Mesodermal cell (in vitro differentiated cells): ENCODE results near the gene SLC9A7.

ENCODE experiments used
- H3K27ac ChIP-seq: 2 replicates; pipeline ENCODE4 v1.7.0; 2013; ENCODE audit warnings: mild to moderate bottlenecking, low read depth, low read length, moderate library complexity; ENCODE audit not compliant: severe bottlenecking
- H3K36me3 ChIP-seq: 2 replicates; pipeline ENCODE4 v1.7.1; 2013; ENCODE audit warnings: mild to moderate bottlenecking, low read length, moderate library complexity; ENCODE audit not compliant: control insufficient read depth, insufficient read depth
- H3K4me1 ChIP-seq: one replicate; pipeline ENCODE4 v1.7.1; 2013; ENCODE audit warnings: mild to moderate bottlenecking, low read length; ENCODE audit not compliant: insufficient read depth, control insufficient read depth, poor library complexity, severe bottlenecking
- H3K4me3 ChIP-seq: 2 replicates; pipeline ENCODE4 v1.7.0; 2013; ENCODE audit warnings: low read length, control low read depth, mild to moderate bottlenecking; ENCODE audit not compliant: insufficient read depth, poor library complexity, severe bottlenecking; ENCODE audit errors: extremely low read depth
- H3K9me3 ChIP-seq: 2 replicates; pipeline ENCODE4 v1.7.1; 2013; ENCODE audit warnings: mild to moderate bottlenecking, low read length, moderate library complexity; ENCODE audit not compliant: control insufficient read depth
- WGBS, 2 experiments: methylation state at CpG; one replicate each; pipeline ENCODE4 v1.1.5; 2013; ENCODE audit warnings: missing lambda C conversion rate in 2 of 2; ENCODE audit not compliant: insufficient coverage in 2 of 2; 5-methylcytosine and 5-hydroxymethylcytosine counted together

SLC9A7 gene

GRCh38 chrX:46703980-46704379, 54.9 kb downstream of the SLC9A7 start:
- H3K27ac ChIP-seq: no peak overlapping the region
- 79% methylated on average over 3 of the region's 4 CpGs; no CpG with 5 or more reads in 1 of the 2 experiments for WGBS, 2 experiments
- H3K4me3 ChIP-seq: no peak overlapping the region
- H3K36me3 ChIP-seq: no peaks in the 10 kb centered on the region
- no peaks in the 10 kb centered on the region for H3K9me3 ChIP-seq
- H3K4me1 ChIP-seq: no peaks in the 10 kb centered on the region

GRCh38 chrX:46698691-46699090, 60.2 kb downstream of the SLC9A7 start:
- Histone ChIP-seq H3K9me3 (no peaks in the 10 kb centered on the region), H3K4me3 (no peak overlapping the region), H3K36me3 (no peaks in the 10 kb centered on the region), H3K27ac (no peak overlapping the region), H3K4me1 (no peaks in the 10 kb centered on the region)
- 80% methylated on average over 1 of the region's 3 CpGs; no CpG with 5 or more reads in 1 of the 2 experiments for WGBS, 2 experiments

GRCh38 chrX:46695491-46695890, 63.4 kb downstream of the SLC9A7 start:
- Histone ChIP-seq H3K4me1 (no peaks in the 10 kb centered on the region), H3K9me3 (no peaks in the 10 kb centered on the region), H3K27ac (no peak overlapping the region), H3K4me3 (no peak overlapping the region), H3K36me3 (no peaks in the 10 kb centered on the region)
- WGBS, 2 experiments: no CpG with 5 or more reads among the region's 1 CpG

GRCh38 chrX:46694549-46694948, 64.4 kb downstream of the SLC9A7 start:
- WGBS, 2 experiments: no CpG with 5 or more reads among the region's 2 CpGs
- no peaks in the 10 kb centered on the region for H3K4me1 ChIP-seq
- no peak overlapping the region for H3K4me3 ChIP-seq
- no peak overlapping the region for H3K27ac ChIP-seq
- no peaks in the 10 kb centered on the region for H3K36me3 ChIP-seq
- H3K9me3 ChIP-seq: no peaks in the 10 kb centered on the region

- no CpG with 5 or more reads among the region's 2 CpGs for WGBS, 2 experiments
- no peaks in the 10 kb centered on the region for H3K4me1 ChIP-seq
- no peak overlapping the region for H3K27ac ChIP-seq
- no peaks in the 10 kb centered on the region for H3K9me3 ChIP-seq
- no peaks in the 10 kb centered on the region for H3K36me3 ChIP-seq
- no peak overlapping the region for H3K4me3 ChIP-seq
Measured at GRCh38 chrX:46693149-46693548, 65.8 kb downstream of the SLC9A7 start.

GRCh38 chrX:46690818-46691217, 68.1 kb downstream of the SLC9A7 start:
- H3K27ac ChIP-seq: no peak overlapping the region
- no peaks in the 10 kb centered on the region for H3K36me3 ChIP-seq
- no peak overlapping the region for H3K4me3 ChIP-seq
- no peaks in the 10 kb centered on the region for H3K9me3 ChIP-seq
- WGBS, 2 experiments: 100% methylated on average over 2 of the region's 2 CpGs; no CpG with 5 or more reads in 1 of the 2 experiments
- no peaks in the 10 kb centered on the region for H3K4me1 ChIP-seq

GRCh38 chrX:46687619-46688018, 71.3 kb downstream of the SLC9A7 start:
- no peak overlapping the region for H3K4me3 ChIP-seq

GRCh38 chrX:46686003-46686645, 72.8 kb downstream of the SLC9A7 start:
- Histone ChIP-seq H3K9me3 (no peaks in the 10 kb centered on the region), H3K4me3 (no peak overlapping the region), H3K36me3 (no peaks in the 10 kb centered on the region), H3K4me1 (no peaks in the 10 kb centered on the region), H3K27ac (no peak overlapping the region)
- whole genome bisulfite sequencing, 2 experiments: 88% methylated on average over 1 of the region's 5 CpGs; no CpG with 5 or more reads in 1 of the 2 experiments

More at GRCh38 chrX:46687619-46688018, 71.3 kb downstream of the SLC9A7 start:
- H3K9me3 ChIP-seq: no peaks in the 10 kb centered on the region
- WGBS, 2 experiments: no CpG with 5 or more reads among the region's 2 CpGs
- H3K4me1 ChIP-seq: no peaks in the 10 kb centered on the region
- H3K36me3 ChIP-seq: no peaks in the 10 kb centered on the region
- no peak overlapping the region for H3K27ac ChIP-seq

GRCh38 chrX:46683048-46683447, 75.9 kb downstream of the SLC9A7 start:
- H3K9me3 ChIP-seq: no peaks in the 10 kb centered on the region
- H3K27ac ChIP-seq: no peak overlapping the region

GRCh38 chrX:46681849-46682248, 77.1 kb downstream of the SLC9A7 start:
- Histone ChIP-seq H3K27ac (no peak overlapping the region), H3K4me1 (no peaks in the 10 kb centered on the region), H3K9me3 (no peaks in the 10 kb centered on the region), H3K4me3 (no peak overlapping the region), H3K36me3 (no peaks in the 10 kb centered on the region)
- 100% methylated on average over 1 of the region's 3 CpGs; no CpG with 5 or more reads in 1 of the 2 experiments for WGBS, 2 experiments

More at GRCh38 chrX:46683048-46683447, 75.9 kb downstream of the SLC9A7 start:
- Histone ChIP-seq H3K36me3 (no peaks in the 10 kb centered on the region), H3K4me3 (no peak overlapping the region), H3K4me1 (no peaks in the 10 kb centered on the region)

GRCh38 chrX:46678232-46678631, 80.7 kb downstream of the SLC9A7 start:
- Histone ChIP-seq H3K9me3 (no peaks in the 10 kb centered on the region), H3K4me1 (no peaks in the 10 kb centered on the region), H3K27ac (no peak overlapping the region), H3K36me3 (no peaks in the 10 kb centered on the region), H3K4me3 (no peak overlapping the region)
- WGBS, 2 experiments: 100% methylated on average over 1 of the region's 2 CpGs; no CpG with 5 or more reads in 1 of the 2 experiments
